Nephron progenitor cell (in vitro differentiated cells): ENCODE measurements around the gene WWOX.

Experiments used
- DNase-seq: peaks from one replicate; pipeline ENCODE4 v3.0.0; 2021
- H3K27ac Mint-ChIP-seq: 2 replicates; pipeline ENCODE4 v1.8.0; 2021; ENCODE audit warnings: mild to moderate bottlenecking, moderate library complexity, mixed read lengths
- H3K27me3 Mint-ChIP-seq: 2 replicates; pipeline ENCODE4 v1.8.0; 2021; ENCODE audit warnings: mild to moderate bottlenecking, low read depth, mixed read lengths; ENCODE audit not compliant: poor library complexity
- H3K36me3 Mint-ChIP-seq: 2 replicates; pipeline ENCODE4 v1.8.0; 2021; ENCODE audit warnings: low read depth, mixed read lengths
- H3K4me1 Mint-ChIP-seq: 2 replicates; pipeline ENCODE4 v1.8.0; 2021; ENCODE audit warnings: mixed read lengths
- H3K4me3 Mint-ChIP-seq: 2 replicates; pipeline ENCODE4 v1.8.0; 2021; ENCODE audit warnings: mild to moderate bottlenecking, moderate library complexity, mixed read lengths
- H3K9me3 Mint-ChIP-seq: 2 replicates; pipeline ENCODE4 v1.8.0; 2021; ENCODE audit warnings: mild to moderate bottlenecking, moderate library complexity, mixed read lengths
- CTCF ChIP-seq: fragments of 200-600 bp; sonication (generic); IDR thresholded peaks from 2 replicates; pipeline ENCODE4 v1.5.0; 2021; ENCODE audit warnings: antibody characterized with exemption

The WWOX gene

GRCh38 chr16:78375055-78375679 lies 275.7 kb downstream of the WWOX start:
- peaks cover 27% of the 10 kb centered on the region for H3K9me3 Mint-ChIP-seq
- H3K27me3 Mint-ChIP-seq: peaks cover 3% of the 10 kb centered on the region
- no peak overlapping the region for H3K27ac Mint-ChIP-seq

GRCh38 chr16:78376452-78376851 lies 277.0 kb downstream of the WWOX start:
- Mint-ChIP-seq H3K4me3 (no peak overlapping the region), H3K27me3 (peaks cover 3% of the 10 kb centered on the region), H3K36me3 (peaks cover 7% of the 10 kb centered on the region), H3K27ac (no peak overlapping the region), H3K4me1 (peaks cover 31% of the 10 kb centered on the region), H3K9me3 (peaks cover 14% of the 10 kb centered on the region)
- TF ChIP-seq CTCF: no peak
- DNase-seq: no peak

More at GRCh38 chr16:78375055-78375679, 275.7 kb downstream of the WWOX start:
- peaks cover 13% of the 10 kb centered on the region for H3K36me3 Mint-ChIP-seq
- no peak overlapping the region for H3K4me3 Mint-ChIP-seq
- H3K4me1 Mint-ChIP-seq: peaks cover 36% of the 10 kb centered on the region
- TF ChIP-seq CTCF: no peak
- no peak for DNase-seq

GRCh38 chr16:78377312-78377711 lies 277.9 kb downstream of the WWOX start:
- no peak for TF ChIP-seq CTCF
- H3K27ac Mint-ChIP-seq: no peak overlapping the region
- H3K4me3 Mint-ChIP-seq: no peak overlapping the region
- H3K36me3 Mint-ChIP-seq: peaks cover 8% of the 10 kb centered on the region
- H3K9me3 Mint-ChIP-seq: peaks cover 8% of the 10 kb centered on the region
- H3K27me3 Mint-ChIP-seq: peaks cover 3% of the 10 kb centered on the region
- peaks cover 23% of the 10 kb centered on the region for H3K4me1 Mint-ChIP-seq
- DNase-seq: no peak

GRCh38 chr16:78381060-78381459 lies 281.6 kb downstream of the WWOX start:
- H3K36me3 Mint-ChIP-seq: peaks cover 18% of the 10 kb centered on the region
- H3K27me3 Mint-ChIP-seq: peaks cover 2% of the 10 kb centered on the region
- no peak for DNase-seq
- no peak overlapping the region for H3K27ac Mint-ChIP-seq
- peaks cover 41% of the 10 kb centered on the region for H3K4me1 Mint-ChIP-seq
- no peak for TF ChIP-seq CTCF
- no peak overlapping the region for H3K4me3 Mint-ChIP-seq
- peaks cover 15% of the 10 kb centered on the region for H3K9me3 Mint-ChIP-seq

GRCh38 chr16:78383118-78383517 lies 283.7 kb downstream of the WWOX start:
- Mint-ChIP-seq H3K4me1 (peaks cover 53% of the 10 kb centered on the region), H3K36me3 (peaks cover 27% of the 10 kb centered on the region), H3K9me3 (peaks cover 15% of the 10 kb centered on the region), H3K27ac (no peak overlapping the region), H3K4me3 (no peak overlapping the region), H3K27me3 (peaks cover 2% of the 10 kb centered on the region)
- TF ChIP-seq CTCF: no peak
- DNase-seq: no peak
